ENCODE measurements around the gene ASS1.
A peak's percentile ranks its signal among the peaks of the same experiment; 100 is the strongest.
"Not testable (repeated sequence)": the region's sequence is repeated elsewhere in the genome, so short reads cannot be mapped to it uniquely, and the experiment has no call there.

Gene ASS1

GRCh38 chr9:130444565-130445221 is at the start of gene ASS1:
Gene ASS1 (plus strand): TSS chr9:130444961. CDS start chr9:130452229, 7,268 bp downstream.
- peak; percentile 76 for DNase-seq

DNA sequence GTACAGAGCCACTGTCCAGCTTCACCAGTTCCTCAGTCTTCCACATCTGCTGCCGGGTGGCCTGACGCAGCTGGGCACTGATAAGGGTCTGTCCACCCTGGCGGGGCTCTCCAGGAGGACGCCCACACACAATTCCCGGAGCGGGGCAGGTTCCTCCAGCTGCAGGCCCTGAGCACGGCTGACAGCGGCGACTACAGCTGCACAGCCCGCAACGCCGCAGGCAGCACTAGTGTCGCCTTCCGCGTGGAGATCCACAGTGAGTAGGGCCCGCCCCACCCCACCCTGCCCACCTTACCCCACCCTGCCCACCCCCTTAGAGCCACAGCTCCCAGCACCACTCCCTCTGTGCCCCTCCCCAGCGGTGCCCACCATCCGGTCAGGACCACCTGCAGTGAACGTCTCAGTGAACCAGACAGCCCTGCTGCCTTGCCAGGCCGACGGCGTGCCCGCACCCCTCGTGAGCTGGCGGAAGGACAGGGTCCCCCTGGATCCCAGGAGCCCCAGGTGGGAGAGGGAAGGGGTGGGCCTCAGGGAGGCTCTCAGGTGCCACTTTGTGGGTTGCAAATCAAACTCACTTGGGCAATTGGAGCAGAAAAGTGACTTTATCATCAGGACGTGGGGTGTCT is 48.8 kb upstream of the ASS1 start:
- no peak for DNase-seq

DNA sequence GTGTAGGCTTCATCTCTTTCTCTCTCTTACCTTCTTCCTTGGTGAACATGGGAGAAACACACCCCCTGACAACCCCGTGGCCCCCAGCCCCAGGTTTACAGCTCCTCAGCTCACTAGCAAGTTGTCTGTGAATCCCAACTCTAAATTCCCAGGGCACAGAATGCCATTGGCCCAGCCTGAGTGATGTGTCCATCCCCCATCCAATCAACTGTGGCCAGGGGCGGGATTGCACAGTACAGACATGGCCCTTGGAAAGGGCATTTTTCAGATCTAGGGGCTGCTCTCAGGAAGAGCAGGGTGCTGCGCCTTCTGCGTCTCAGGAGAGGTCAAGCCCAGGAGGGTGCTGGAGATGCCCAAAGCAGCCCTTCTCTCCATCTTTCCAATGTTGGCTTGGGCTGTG is 48.2 kb upstream of the ASS1 start:
- DNase-seq: no peak

GRCh38 chr9:130398487-130399240 is 46.1 kb upstream of the ASS1 start:
- no peak for DNase-seq

GRCh38 chr9:130399768-130400167 is 45.0 kb upstream of the ASS1 start:
- DNase-seq: no peak

GRCh38 chr9:130400870-130401269 is 43.9 kb upstream of the ASS1 start:
- no peak for DNase-seq

- DNase-seq: not testable (repeated sequence)
These were observed 43.0 kb upstream of the ASS1 start for GRCh38 chr9:130401742-130402141.

- no peak for DNase-seq
These were observed 42.5 kb upstream of the ASS1 start for GRCh38 chr9:130402243-130402642.

DNA sequence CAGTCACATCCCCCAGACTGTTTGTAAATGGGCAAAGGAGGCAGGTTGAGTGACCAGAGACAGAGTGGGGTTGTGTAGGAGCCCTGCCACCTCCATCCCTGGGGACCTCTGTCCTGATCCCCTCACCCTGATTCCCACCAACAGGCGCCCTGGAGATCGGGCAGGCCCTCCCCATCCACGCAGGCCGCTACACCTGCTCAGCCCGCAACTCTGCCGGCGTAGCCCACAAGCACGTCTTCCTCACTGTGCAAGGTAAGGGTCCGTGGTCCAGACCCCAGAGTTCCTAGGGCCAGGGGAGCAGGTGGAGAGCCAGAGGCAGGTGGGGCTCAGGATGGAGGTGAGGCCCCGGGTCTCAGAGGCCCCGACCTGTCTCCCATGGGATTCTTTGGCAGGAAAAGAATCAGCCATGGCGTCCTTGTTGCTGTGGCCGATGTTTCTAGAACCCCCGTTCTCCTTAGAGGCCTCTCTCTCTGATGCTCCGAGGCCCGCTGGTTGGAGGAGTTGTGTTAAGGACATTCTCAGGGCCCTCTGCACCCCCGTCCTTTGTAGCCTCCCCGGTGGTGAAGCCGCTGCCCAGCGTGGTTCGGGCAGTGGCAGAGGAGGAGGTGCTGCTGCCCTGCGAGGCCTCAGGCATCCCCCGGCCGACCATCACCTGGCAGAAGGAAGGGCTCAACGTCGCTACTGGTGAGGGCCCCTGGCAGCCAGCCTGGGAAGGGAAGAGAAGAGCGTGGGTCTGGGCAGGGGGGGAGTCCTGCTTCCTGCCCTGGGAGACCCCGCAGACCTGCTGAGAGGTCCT is 41.9 kb upstream of the ASS1 start:
- no peak for DNase-seq

DNA sequence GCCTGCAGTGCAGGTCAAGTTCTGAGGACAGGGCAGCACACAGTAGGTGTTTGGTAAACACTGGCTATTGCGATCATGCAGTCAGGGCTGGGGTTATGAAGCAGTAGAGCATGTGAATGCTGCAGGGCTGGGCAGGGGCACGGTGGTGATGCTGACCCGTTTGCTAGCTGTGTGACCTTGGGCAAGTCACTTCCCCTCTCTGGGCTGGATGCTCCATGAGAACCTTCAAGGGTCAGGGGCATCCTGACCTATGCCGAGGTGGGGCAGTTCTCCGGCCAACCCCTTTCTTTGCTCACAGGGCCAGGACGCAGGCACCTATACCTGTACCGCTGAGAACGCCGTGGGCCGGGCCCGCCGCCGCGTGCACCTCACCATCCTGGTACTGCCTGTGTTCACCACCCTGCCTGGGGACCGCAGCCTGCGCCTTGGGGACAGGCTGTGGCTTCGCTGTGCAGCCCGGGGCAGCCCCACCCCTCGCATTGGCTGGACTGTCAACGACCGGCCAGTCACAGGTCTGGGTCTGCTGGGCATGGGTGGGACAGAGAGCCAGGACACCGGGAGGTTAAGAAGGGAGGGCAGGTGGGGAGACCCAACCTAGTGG is 39.0 kb upstream of the ASS1 start:
- no peak for DNase-seq

GRCh38 chr9:130406278-130406895 is 38.4 kb upstream of the ASS1 start:
- DNase-seq: no peak

DNA sequence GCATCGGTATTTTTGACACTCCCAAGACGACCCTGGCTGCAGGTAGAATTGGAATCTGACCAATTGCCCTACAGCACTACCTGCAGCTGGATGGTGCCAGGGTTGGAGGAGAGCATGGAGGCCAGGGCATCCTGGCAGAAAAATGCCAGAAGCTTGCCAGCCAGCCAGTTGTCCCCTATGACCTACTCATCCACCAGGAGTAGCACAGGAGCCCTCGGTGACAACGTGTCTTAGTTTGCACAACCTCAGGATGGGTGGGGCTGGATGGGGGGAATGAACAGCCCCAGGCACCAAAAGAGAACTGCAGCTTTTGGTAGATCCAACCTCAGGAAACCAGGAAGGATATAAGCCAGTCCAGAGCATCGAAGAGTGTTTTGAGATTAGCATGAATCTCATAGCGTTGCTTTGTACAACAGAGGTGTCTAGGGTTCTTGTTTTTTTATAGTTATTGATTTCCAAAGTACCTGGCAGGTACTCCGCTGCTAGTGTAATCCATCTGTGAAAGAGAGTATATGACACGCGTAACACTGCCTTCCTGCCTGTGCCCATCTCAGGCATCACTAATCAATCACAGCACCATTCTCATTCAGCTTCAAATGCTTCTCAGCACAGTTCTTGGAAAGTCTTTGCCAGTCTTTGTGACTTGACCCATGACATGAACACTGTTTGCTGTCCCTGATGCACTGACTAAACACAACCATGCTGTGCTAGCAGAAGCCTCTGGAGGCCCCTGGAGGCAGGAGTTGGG is 36.7 kb upstream of the ASS1 start:
- DNase-seq: no peak

GRCh38 chr9:130408669-130409068 is 36.1 kb upstream of the ASS1 start:
- no peak for DNase-seq

GRCh38 chr9:130409246-130409645 is 35.5 kb upstream of the ASS1 start:
- no peak for DNase-seq

- no peak for DNase-seq
These were observed 34.3 kb upstream of the ASS1 start for GRCh38 chr9:130410443-130410842.

DNA sequence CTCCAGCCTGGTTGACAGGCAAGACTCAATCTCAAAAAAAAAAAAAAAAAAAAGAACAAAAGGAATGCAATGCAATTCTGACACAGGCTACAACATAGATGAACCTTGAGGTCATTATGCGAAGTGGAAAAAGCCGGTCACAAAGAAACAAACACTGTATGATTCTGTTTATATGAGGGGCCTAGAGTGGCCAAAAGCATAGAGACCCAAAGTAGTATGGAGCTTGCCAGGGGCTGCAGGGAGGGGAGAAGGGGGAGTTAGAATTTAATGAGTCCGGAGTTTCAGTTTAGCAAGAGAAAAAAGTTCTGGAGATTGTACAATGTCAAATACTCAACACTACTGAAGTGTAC is 33.2 kb upstream of the ASS1 start:
- no peak for DNase-seq

- no peak for DNase-seq
These were observed 30.6 kb upstream of the ASS1 start for GRCh38 chr9:130414081-130414731.

GRCh38 chr9:130414910-130415746 is 29.6 kb upstream of the ASS1 start:
- DNase-seq: no peak

GRCh38 chr9:130417602-130418001 is 27.2 kb upstream of the ASS1 start:
- DNase-seq: no peak

DNA sequence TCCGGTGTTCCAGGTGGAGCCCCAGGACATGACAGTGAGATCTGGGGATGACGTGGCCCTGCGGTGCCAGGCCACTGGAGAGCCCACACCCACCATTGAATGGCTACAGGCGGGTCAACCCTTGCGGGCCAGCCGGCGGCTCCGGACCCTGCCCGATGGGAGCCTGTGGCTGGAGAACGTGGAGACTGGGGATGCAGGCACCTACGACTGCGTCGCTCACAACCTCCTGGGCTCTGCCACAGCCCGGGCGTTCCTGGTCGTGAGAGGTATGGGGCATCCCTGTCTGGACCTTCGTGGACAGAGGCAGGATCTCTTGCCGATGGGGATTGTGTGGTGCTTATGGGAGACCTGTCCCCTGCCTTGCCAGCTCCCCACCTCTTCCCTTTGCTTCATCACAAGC is 26.0 kb upstream of the ASS1 start:
- DNase-seq: no peak

All from femur (tissue), 1 donor.